Brain microvascular endothelial cell (primary cell): ENCODE measurements around the gene GULP1.

ENCODE experiments used
- DNase-seq: peaks from one replicate; pipeline ENCODE4 v3.0.0-alpha.2; 2020
- H3K27ac ChIP-seq: fragments of 250-450 bp; sonication (Bioruptor Pico); 2 replicates; pipeline ENCODE4 v1.5.1; 2020; ENCODE audit warnings: mild to moderate bottlenecking, moderate library complexity
- H3K27me3 ChIP-seq: fragments of 250-450 bp; sonication (Bioruptor Pico); replicated peaks from 2 replicates; pipeline ENCODE4 v1.5.1; 2020; ENCODE audit warnings: mild to moderate bottlenecking
- H3K36me3 ChIP-seq: fragments of 250-450 bp; sonication (Bioruptor Pico); replicated peaks from 2 replicates; pipeline ENCODE4 v1.5.1; 2020; ENCODE audit warnings: mild to moderate bottlenecking
- H3K4me3 ChIP-seq: 2 replicates; pipeline ENCODE4 v1.5.1; 2011; ENCODE audit warnings: low read depth, mild to moderate bottlenecking, control low read depth, low read length, moderate library complexity
- in situ Hi-C: cut with HindIII; loops from 2 replicates; pipeline ENCODE4 v1.10.0; 2017; ENCODE audit warnings: low sequenced_read_pairs, low pct_ligation_motif_present
- TF ChIP-seq, protein P1 (sequence below): IDR thresholded peaks from 2 replicates; pipeline ENCODE4 v1.5.1; 2011; ENCODE audit warnings: low read depth, mild to moderate bottlenecking, moderate library complexity, low read length, control low read depth, inconsistent platforms; ENCODE audit errors: missing control alignments

GULP1 gene

DNA sequence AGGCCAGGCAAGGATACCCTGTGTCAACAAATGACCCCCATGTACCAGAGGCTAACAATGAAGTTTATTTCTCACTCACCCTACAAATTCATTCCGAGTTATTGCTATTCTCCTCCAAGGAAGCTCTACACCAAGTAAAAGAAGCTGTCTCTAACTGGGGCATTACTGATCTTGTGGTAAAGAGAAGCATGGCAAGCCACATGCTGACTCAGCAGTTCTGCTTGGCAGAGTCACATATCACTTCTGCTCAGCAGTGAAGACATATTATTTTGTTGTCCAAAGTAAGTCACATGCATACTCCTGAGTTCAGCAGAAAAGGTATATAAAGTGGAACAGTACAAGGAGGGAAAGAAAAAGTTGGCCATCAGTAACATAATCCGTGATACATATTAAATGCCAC is 315.8 kb downstream of the GULP1 start:
- no peaks in the 10 kb centered on the region for H3K27me3 ChIP-seq
- in situ Hi-C loops = no loop called here
- DNase-seq = no peak

DNA sequence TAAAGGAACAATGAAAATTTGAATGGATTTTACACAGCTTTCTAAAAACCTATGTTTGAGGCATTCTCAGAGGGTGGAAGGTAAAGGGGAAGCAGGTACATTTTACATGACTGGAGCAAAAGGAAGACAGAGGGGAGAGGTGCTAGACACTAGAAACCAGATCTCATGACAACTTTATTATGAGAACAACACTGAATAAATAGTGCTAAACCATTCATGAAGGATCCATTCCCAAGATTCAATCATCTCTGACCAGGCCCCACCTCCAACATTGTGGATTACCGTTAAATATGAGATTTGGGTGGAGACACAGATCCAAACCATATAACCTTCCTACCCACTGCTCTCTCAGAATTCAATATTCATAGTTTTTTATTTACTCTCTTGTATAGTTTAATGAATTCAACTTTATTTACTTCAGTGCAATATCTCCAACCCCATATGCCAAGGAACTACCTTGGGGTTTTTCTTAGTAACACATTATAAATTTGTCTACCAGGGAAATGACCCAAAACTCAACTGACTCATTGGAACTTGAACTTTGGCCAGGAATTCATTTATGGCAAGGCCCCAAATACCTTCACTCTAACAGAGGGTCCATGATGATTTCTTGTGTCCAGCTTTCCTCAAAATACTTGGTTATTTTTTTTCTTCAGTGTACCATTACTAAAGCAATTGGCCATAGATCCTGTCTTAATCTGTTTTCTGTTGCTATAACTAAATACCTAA is 317.8 kb downstream of the GULP1 start:
- DNase-seq = peak; percentile 29
- TF ChIP-seq, protein P1, sequence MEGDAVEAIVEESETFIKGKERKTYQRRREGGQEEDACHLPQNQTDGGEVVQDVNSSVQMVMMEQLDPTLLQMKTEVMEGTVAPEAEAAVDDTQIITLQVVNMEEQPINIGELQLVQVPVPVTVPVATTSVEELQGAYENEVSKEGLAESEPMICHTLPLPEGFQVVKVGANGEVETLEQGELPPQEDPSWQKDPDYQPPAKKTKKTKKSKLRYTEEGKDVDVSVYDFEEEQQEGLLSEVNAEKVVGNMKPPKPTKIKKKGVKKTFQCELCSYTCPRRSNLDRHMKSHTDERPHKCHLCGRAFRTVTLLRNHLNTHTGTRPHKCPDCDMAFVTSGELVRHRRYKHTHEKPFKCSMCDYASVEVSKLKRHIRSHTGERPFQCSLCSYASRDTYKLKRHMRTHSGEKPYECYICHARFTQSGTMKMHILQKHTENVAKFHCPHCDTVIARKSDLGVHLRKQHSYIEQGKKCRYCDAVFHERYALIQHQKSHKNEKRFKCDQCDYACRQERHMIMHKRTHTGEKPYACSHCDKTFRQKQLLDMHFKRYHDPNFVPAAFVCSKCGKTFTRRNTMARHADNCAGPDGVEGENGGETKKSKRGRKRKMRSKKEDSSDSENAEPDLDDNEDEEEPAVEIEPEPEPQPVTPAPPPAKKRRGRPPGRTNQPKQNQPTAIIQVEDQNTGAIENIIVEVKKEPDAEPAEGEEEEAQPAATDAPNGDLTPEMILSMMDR = no peak
- Histone ChIP-seq H3K27me3 (no peaks in the 10 kb centered on the region), H3K4me3 (no peak overlapping the region), H3K27ac (no peak overlapping the region), H3K36me3 (no peaks in the 10 kb centered on the region)
- in situ Hi-C loops = no loop called here

More for the DNA sequence above, 315.8 kb downstream of the GULP1 start:
- Histone ChIP-seq H3K27ac (no peak overlapping the region), H3K36me3 (no peaks in the 10 kb centered on the region), H3K4me3 (no peak overlapping the region)
- TF ChIP-seq, protein P1 = no peak

- in situ Hi-C loops = no loop called here
- no peaks in the 10 kb centered on the region for H3K27me3 ChIP-seq
- DNase-seq = no peak
Measured at GRCh38 chr2:188610050-188610444, 318.4 kb downstream of the GULP1 start.

DNA sequence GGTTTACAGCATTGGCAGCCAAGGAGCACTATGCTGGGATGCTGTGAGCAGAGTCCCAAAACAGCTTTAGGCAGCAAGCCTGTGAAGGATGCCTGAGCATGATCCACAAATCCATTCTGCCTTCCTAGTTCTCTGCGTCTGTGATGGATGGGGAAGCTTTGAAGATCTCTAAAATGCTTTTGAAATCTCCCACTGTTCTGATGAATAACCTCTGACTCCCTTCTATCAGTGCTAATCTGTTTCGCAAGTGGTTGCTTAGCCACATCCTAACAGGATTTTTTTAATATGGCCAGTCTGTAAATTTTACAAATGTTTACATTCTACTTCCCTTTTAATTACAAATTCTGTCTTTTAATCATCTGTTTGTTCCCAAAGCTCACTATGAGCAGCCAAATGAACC is 319.2 kb downstream of the GULP1 start:
- no peaks in the 10 kb centered on the region for H3K36me3 ChIP-seq
- no peaks in the 10 kb centered on the region for H3K27me3 ChIP-seq
- no peak for DNase-seq
- in situ Hi-C loops = no loop called here
- no peak overlapping the region for H3K27ac ChIP-seq
- TF ChIP-seq, protein P1 = no peak
- no peak overlapping the region for H3K4me3 ChIP-seq

More at GRCh38 chr2:188610050-188610444, 318.4 kb downstream of the GULP1 start:
- Histone ChIP-seq H3K36me3 (no peaks in the 10 kb centered on the region), H3K27ac (no peak overlapping the region), H3K4me3 (no peak overlapping the region)
- TF ChIP-seq, protein P1 = no peak

DNA sequence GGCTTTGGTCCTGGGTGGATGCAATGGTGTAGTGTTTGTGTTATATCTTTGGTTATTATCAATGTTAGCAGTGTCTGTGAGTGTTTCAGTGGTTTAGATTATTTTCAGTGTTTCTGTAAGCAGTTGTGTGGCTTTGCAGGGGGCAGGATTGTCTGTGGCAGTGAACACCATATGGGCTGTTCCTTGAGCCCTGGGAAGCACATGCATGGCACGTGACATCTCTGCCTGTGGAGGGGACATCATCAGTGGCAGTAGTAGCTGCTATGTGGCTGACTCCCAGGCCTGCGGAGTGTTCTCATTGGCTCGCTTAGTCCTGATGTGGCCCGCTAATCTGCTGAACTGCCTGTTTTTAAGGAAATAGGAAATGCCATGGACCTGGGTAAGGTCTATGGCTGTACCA is 327.5 kb downstream of the GULP1 start:
- no peaks in the 10 kb centered on the region for H3K27me3 ChIP-seq
- TF ChIP-seq, protein P1 = no peak
- no peak overlapping the region for H3K4me3 ChIP-seq
- H3K36me3 ChIP-seq = no peaks in the 10 kb centered on the region
- no peak for DNase-seq
- no peak overlapping the region for H3K27ac ChIP-seq
- in situ Hi-C loops = no loop called here

GRCh38 chr2:188620916-188621315 is 329.2 kb downstream of the GULP1 start:
- in situ Hi-C loops = no loop called here
- H3K27ac ChIP-seq = no peak overlapping the region
- no peak overlapping the region for H3K4me3 ChIP-seq
- no peaks in the 10 kb centered on the region for H3K36me3 ChIP-seq
- no peak for DNase-seq
- no peaks in the 10 kb centered on the region for H3K27me3 ChIP-seq
- TF ChIP-seq, protein P1 = no peak
